Smooth muscle cell of the brain vasculature (primary cell): ENCODE results near the gene TRMT11.
A peak's percentile ranks its signal among the peaks of the same experiment; 100 is the strongest.
"Not testable (repeated sequence)": the region's sequence is repeated elsewhere in the genome, so short reads cannot be mapped to it uniquely, and the experiment has no call there.

Experiments used
- DNase-seq: peaks from one replicate; pipeline ENCODE4 v3.0.0-alpha.2; 2012; ENCODE audit warnings: low read depth, low spot score

The TRMT11 gene

DNA sequence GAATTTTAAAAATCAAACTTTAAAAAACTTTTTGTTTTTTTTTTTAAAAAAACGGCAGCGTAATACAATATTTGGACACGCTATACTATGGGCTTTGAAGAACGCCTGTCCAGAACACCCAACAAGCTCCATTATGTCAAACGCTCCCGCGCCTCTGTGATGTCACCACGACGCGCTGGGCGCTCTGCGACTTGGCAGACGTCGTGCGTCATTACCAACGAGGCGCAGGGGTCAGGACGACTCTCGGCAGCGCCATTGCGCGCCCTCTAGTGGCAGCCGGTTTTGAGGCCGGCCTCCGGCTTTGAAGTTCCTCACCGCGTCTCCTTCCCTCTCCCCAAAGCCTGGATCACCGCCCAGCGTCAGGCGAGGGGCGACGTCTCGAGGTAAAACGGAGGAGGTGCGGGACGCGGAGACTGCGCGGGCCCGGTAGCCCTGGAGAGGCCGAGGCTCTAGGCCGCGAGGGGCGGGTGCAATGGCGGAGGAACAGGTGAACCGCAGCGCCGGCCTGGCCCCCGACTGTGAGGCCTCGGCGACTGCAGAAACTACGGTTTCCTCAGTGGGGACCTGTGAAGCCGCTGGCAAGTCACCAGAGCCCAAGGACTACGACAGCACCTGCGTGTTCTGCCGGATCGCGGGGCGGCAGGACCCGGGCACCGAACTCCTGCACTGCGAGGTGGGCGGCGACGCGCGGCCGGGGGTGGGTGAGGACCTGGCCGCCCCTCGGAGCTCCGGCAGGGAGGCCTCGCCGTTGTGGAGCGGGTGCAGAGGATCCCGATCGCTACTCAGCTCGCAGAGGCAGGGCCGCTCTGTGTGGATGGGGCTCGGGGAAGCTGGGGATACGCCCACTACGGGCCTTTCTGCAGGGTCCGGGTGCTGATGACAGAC lies 29.6 kb upstream of the TRMT11 start, which contains the start of gene HINT3:
HINT3 (plus strand) TSS at position 265 of the 885 bp plus-strand sequence; CDS start at position 473, 208 bp downstream.
- DNase-seq: peak; percentile 95

DNA sequence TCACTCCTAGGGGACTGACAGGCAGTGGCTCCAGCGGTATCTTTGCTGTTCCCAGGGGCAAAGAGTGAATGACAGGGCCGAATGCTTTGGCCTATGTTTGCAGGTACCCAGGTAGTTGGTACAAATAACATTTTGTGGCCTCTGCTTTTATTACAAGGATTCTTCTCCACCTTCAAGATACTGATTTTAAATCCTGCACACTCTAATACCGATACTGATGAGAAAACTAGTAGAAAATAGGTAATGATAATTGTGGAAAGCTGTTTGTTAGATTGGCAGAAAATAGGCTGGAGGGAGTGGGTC lies 29.0 kb upstream of the TRMT11 start:
- DNase-seq: no peak

DNA sequence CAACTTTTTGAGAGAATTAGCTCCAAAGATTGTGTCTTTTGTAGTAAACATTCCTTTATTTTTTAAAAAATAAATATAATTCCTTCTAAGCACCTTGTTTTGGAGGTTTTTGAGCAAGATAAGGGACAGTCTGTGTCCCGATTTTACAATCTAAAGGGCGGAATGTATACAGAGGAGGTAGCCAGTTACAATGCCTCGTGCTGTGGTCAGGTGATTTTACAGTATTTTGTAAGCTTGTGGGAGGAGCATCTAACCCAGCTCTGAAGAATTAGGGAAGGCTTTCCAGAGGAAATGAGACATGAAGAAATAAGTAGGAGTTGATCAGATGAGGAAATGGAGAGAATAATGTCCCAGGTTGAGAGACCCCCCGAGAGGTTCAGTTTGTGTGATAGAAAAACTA lies 28.5 kb upstream of the TRMT11 start:
- DNase-seq: no peak

DNA sequence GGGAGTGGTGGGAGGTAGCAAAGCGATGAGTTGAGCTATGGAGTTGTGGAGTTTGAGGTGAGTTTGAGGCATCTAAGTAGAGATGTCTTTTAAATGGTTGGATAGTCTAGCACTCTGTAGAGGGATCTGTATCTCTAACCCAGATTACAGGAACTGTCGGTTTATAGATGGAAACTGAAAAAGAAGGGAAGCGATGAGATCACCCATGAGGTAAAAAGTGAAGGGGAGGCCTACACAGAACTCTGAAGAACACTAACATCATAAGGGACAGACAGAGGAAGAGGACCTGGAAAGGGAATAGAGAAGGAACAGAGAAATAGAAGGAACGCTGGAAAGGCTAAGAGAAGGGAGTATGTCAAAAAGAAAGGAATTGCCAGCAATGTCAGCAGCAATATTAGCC lies 27.3 kb upstream of the TRMT11 start:
- no peak for DNase-seq

DNA sequence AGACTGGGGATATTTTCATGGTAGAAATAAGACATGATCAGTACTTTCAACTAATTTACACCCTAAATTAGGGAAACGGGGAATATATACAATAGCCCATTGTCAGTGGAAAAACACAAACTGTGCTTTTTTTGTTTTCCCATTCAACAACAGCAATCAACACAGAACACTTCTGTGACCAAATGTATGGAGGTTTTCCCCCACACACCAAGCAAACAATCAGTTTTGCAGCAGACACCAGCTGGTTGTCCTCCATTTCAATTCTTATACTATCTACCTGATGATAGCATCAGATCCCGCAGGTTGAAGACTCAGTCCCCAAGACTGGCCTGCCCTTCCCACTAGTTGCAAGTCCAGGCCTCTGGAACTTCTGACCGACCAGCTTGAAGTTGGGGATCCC lies 25.2 kb upstream of the TRMT11 start:
- DNase-seq: no peak

DNA sequence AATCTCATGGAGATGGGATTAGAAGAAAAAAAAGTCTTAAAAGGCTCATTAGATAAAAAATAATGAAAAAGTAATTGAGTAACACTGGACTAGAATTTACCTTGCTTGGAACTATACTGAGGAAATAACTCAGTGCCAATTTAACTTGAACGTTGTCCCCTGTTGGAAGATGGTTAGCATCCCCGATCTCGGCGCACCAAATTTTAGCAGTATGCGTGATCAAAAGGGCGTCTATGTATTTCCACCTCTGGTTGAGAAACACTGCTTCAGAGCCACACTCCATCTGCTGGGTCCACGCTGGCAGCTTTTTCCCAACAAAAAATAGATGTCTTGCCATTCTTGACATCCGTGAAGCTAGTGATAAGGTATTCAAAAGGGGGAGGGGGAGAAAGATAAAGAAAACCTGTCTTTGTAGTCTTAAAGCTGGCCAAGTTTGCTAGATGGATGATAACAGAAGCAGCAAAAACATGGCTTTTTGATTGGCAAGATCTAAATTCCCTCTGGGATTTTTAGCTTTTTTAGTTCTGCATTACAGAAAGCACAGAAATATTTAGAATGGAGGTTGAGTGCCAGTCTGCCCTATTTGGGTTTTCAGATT lies 23.3 kb upstream of the TRMT11 start:
- no peak for DNase-seq

DNA sequence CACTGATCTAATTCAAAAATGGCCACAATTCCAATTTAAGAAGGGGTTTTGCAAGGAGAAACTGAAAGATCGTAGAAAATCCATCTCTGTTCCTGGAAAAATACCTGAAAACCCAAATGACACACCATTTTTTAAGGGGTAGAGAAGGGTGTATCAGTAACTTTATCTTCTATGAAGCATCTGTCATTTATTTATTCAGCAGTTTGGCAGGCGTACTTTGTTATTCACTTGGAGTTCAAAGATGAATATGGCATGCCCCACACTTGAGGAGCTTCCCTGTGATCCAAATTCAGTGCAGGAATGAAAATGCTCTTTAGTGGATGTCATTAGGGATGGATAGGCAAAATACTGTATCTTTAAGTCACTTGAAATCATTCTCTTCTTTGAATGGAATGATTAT lies 22.5 kb upstream of the TRMT11 start:
- DNase-seq: no peak

DNA sequence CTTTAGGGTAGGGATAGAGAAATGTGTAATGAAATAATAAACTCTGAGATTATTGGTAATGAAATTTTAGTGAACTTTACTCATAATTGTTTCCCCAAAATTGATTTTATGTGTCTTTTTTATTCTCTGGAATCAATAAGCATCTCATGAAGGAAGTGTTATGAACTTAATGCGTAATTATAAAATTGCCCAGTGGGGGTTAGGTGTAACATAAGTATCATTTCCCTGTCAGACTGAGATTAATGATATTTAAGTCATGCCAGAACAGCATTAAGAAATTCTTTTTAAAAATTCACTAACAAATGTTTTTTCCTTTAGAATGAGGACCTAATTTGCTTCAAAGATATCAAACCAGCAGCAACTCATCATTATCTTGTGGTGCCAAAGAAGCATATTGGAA lies 19.8 kb upstream of the TRMT11 start:
- no peak for DNase-seq

DNA sequence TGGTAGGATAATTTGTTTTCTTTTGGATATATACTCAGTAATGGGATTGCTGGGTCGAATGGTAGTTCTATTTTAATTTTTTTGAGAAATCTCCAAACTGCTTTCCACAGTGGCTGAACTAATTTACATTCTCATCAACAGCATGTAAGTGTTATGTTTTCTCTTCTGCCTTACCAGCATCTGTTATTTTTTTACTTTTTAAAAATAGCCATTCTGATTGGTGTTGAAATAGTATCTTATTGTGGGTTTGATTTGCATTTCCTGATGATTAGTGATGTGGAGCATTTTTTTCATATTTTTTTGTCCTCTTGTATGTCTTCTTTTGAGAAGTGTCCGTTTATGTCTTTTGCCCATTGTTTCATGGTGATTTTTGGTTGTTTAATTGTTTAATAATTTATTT lies 17.8 kb upstream of the TRMT11 start:
- DNase-seq: no peak

DNA sequence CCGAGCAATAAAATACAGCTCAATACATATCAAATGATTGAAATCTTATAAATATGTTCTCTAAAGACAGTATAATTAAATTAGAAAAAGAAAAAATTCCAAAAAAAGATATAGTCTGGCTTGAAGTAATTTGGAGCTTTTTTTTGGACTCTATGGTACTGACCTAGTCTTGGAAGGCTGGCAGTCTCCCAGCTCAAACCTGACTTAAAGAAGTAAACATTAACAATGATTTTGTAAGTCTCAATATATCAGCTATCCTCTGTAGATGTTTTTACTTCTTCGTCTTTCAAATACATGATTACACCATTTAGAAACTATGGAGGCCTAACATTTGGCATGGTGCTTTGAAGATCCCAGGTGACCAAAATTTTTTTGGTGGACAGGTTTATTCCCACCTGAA lies 15.6 kb upstream of the TRMT11 start:
- no peak for DNase-seq

DNA sequence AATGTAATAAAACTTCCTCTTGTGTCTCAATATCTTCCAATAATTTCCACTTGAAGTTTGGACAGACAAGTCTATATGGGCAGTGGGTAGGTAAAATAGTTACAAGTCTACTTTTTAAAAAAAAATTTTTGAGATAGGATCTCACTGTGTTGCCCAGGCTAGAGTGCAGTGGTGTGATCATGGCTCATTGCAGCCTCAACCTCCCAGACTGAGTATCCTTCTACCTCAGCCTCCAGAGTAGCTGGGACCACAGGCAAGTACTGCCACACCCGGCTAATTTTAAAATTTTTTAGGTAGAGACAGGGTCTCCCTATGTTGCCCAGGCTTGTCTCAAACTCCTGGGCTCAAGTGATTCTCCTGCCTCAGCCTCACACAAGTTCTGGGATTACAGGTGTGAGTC lies 13.9 kb upstream of the TRMT11 start:
- DNase-seq: not testable (repeated sequence)

DNA sequence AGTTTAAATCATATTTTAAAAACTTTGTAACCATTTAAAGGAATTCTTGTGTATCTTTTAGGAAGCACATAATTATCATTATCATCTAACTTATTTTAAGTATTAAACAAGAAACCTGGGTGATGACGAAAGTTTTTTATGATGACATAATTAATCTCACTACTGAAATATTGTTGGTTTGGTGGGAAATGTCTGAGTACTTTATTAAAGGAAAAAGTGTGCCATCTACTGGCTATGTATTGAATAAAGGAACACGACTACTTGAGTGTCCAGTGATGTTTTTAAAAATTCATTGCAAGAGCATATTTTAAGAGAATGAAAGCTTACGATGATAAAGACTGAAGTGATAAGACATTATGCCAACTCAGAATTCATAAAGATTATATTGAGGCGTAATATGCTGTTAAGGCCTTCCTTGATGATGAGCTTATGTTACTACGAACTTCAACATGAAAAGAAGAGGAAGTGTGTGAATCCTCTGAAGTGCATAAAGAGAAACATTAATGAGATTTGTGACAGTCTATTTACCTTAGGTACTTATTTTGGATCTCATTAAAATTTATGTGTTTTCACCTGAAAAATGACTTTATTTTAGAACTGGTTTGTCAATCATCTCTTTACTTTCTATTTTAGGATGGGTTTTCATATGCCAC lies 12.0 kb upstream of the TRMT11 start:
- DNase-seq: no peak

DNA sequence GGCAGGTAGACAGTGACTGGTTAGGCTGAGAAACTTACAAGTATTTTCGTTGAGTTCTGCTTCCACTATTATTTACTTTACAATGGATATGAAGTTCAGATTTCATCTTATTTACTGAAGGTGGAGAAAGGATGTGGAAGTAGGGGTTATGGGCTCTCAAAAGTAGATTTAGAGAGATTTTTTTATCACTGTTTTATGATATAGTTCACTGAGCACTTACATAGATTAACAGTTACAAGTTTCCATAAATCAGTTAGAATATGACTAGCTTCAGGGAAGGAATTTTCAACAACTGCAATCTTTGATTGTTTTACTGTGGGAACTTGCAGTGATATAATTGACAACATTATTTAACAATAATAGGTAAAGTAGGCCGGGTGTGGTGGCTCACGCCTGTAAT lies 7.2 kb upstream of the TRMT11 start:
- no peak for DNase-seq

DNA sequence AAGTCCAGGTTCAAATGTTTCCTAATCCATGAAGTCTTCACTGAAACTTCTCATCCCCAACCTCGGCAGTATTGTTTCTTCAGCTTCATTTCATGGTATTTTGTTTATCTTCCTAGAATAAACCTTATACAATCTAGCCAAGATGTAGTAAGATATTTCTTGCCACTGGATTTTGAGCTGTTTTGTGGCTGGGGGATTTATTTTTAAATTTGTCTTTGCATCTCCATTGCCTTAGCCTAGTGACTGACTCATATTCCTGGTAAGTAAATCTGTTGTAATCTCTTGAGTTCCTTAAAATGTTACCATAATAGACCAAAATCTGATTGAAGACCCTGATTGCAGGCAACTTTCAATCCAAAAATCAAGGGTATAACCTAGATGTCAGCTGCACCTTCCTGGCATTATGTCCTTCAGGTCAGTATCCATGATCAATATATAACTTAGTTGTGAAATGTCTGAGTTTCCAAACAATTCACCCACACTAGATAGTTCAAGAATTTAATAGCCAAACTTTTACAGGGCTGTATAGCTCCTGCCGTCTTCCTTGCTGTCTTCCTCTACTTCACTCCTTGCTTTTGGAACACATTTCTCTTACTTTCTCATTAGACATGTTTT lies 4.7 kb upstream of the TRMT11 start:
- no peak for DNase-seq

DNA sequence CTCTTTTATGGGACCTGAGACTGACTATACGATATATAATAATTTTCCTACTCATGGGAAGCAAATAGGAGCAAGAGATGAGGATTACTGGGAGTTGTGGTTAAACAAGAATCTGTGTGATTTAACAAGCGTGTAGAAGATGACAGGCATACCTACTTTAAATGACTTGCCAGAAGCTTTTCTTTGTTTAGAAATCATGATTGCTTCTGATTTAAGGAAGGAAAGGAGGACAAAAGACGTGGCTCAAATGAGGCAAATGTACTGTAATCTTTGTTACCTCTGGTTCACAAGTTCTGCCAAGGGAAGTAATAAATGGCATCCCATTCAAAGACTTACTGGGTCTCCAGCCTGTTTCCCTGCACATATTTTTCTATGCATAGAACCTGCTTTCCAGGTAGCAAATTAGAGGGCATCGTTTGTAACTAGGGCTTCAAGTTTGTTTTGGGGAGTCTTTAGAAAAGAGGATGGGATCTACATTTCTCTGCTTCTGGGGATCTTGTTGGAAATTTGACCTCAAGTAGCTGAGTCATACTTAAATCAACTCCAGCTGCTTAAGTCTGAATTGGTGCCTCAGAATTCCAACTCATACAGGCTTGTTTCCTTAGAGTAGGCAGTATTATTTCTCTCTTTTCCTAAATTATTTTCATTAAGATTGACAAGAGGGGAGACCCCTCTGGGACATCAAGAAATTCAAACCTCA lies 2.9 kb upstream of the TRMT11 start:
- peak; percentile 40 for DNase-seq

DNA sequence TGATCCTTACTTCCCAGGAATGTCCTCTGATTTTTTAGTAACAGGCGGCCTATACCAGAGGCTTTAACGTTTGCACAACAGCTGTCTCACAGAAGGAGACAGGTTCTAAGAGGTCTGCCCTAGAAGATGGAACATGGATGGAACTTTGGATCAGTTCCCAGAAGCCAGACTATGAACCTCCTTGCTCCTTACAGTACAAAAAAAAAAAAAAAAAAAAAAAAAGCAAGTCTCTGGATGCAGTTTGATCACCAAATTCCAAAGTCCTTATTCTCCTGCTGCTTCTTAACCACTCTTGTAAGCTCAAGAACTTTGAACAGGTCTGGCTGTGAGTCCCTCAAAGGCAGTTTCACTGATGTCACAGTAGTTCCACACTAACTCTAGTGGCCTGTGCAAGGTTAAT lies 2.0 kb upstream of the TRMT11 start:
- no peak for DNase-seq

DNA sequence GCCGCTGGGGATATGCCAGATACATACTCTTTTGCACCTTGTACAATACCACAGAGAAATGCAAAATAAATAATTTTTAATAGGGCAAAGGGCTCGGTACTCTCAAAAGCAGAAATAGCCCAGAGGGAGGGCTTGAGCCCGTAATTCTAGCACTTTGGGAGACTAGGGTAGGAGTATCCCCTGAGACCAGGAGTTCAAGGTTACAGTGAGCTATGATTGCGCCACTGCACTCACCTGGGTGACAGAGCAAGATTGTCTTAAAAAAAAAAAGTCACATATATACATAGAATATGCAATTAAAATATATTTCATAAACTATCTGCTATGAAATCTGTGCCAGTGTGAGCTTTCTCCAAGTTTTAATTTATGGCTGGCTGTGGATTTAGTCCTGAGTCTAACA lies 818 bp upstream of the TRMT11 start:
- no peak for DNase-seq

DNA sequence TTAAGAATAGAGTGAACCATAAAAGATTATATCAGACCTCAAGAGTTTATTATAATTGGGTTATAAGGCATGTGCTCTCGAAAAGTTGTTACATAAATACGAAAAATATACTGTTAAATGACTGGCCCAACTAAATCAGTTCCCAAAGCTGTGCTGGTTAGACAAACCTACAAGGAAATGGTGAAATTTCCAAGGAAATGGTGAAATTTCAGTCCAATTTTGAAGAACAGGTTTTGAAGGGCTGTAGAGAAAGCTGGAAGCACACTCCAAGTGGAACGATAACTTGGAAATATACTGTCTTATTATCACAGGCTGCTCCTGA lies 400 bp upstream of the TRMT11 start:
- no peak for DNase-seq

DNA sequence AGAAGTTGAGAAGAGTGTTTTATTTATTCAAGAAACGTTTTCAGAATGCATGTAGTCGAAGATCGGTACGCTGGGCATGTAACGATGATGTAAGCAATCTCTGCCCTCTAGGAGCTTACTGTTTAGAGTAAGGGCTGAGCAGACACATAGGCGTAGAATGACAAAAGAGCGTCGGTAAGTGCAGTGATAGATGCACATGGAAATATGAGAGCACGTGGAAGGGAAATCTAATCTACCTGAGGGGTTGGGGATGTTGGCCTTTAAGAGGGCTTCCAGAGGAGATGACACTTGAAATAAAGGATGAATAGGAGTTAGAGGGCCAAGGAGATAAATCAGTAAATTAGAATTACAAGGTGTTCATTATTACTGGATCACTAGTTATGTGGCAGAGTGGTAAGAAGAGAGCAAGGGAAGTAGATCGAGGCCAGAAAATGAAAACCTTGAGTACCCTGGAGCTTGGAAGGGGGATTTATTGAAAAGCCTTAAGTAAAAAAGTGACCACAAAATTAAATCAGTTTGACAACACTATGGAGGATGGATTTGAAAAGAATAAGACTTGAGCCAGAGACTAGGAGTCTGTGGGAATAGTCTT lies 782 bp downstream of the TRMT11 start:
- DNase-seq: no peak

DNA sequence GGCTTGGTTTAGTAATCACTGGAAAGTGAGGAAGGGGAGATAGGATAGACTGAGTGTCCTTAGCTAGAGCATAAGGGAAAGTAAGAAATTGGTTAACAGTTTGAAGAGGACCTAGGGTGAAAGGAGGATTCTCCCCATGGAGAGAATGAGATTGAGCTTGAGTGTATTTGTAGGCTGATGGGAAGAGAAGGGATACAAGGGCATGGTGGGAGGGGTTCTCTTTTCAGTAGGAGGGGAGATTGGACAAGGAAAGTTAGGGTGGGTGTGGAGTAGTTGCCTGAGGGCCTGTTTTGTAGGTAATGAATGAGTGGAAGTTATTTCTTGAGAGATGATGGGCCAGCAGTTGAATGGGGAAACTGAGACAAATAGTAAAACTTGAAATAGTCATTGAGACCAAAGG lies 1.9 kb downstream of the TRMT11 start:
- DNase-seq: no peak

DNA sequence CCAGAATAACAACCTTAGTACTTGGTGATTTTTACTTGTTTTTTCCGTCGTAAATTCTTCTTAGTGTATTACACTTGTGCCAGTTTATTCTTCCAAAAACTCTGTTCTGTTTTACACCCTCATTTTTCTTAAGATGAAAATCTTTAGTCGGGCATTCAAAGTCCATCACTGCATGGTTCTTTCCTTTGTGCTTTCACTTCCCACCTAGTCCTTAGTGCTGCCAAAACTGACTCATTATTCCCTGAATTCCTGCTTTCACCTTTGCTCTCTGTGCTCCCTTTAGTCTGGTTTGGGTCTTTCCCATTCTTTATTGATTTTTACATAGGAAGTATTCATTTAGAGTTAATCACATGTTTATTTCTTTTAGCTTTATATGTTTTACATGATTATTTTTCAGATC lies 3.3 kb downstream of the TRMT11 start:
- DNase-seq: no peak

DNA sequence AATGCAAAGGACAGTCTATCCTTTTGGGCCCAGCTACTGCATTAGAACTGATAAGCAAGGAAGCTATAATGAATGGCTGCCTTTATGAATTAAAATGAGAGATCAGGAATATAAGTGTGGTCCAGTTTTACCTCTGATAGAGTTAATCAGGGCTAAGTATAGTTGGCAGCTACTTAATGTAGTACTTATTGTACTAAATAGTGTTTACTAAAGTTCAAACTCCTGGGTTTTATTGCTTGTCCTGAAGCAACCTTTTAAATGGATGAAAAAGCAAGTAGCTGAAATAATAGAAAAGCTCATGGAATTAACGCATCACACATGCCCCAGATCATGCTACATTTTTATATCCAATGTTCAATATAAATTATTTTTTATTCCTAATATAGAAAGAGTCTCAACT lies 5.3 kb downstream of the TRMT11 start:
- no peak for DNase-seq
